ENCODE measurements around the gene SERINC4.

SERINC4 gene

GRCh38 chr15:43775411-43775965 lies 24.5 kb downstream of the SERINC4 start:
- TF ChIP-seq, protein P1, sequence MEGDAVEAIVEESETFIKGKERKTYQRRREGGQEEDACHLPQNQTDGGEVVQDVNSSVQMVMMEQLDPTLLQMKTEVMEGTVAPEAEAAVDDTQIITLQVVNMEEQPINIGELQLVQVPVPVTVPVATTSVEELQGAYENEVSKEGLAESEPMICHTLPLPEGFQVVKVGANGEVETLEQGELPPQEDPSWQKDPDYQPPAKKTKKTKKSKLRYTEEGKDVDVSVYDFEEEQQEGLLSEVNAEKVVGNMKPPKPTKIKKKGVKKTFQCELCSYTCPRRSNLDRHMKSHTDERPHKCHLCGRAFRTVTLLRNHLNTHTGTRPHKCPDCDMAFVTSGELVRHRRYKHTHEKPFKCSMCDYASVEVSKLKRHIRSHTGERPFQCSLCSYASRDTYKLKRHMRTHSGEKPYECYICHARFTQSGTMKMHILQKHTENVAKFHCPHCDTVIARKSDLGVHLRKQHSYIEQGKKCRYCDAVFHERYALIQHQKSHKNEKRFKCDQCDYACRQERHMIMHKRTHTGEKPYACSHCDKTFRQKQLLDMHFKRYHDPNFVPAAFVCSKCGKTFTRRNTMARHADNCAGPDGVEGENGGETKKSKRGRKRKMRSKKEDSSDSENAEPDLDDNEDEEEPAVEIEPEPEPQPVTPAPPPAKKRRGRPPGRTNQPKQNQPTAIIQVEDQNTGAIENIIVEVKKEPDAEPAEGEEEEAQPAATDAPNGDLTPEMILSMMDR (IDR thresholded peaks at IDR 0.05; ENCODE audit: low read depth, low read length): no peak
- TF ChIP-seq POLR2A (IDR thresholded peaks at IDR 0.05; ENCODE audit: extremely low read depth, insufficient read length): no peak
- no peak for TF ChIP-seq MAX (IDR thresholded peaks at IDR 0.05; ENCODE audit: low read depth, low read length)
- TF ChIP-seq MYC (IDR thresholded peaks at IDR 0.05; ENCODE audit: low read depth, low read length): no peak
- DNase-seq (ENCODE audit: low read depth): peak; percentile 39
- H3K4me3 ChIP-seq (ENCODE audit: low read depth, low read length): peak overlapping the region; percentile 74

GRCh38 chr15:43774062-43774461 lies 26.0 kb downstream of the SERINC4 start:
- no peak for TF ChIP-seq MYC (IDR thresholded peaks at IDR 0.05; ENCODE audit: low read depth, low read length)
- TF ChIP-seq POLR2A (IDR thresholded peaks at IDR 0.05; ENCODE audit: extremely low read depth, insufficient read length): no peak
- no peak for TF ChIP-seq MAX (IDR thresholded peaks at IDR 0.05; ENCODE audit: low read depth, low read length)
- TF ChIP-seq, protein P1 (IDR thresholded peaks at IDR 0.05; ENCODE audit: low read depth, low read length): no peak

GRCh38 chr15:43772624-43773023 lies 27.4 kb downstream of the SERINC4 start:
- H3K4me3 ChIP-seq (ENCODE audit: low read depth, low read length): no peak overlapping the region
- no peak for DNase-seq (ENCODE audit: low read depth)
- no peak for TF ChIP-seq MYC (IDR thresholded peaks at IDR 0.05; ENCODE audit: low read depth, low read length)
- TF ChIP-seq MAX (IDR thresholded peaks at IDR 0.05; ENCODE audit: low read depth, low read length): no peak
- no peak for TF ChIP-seq POLR2A (IDR thresholded peaks at IDR 0.05; ENCODE audit: extremely low read depth, insufficient read length)
- TF ChIP-seq, protein P1 (IDR thresholded peaks at IDR 0.05; ENCODE audit: low read depth, low read length): no peak

More at GRCh38 chr15:43774062-43774461, 26.0 kb downstream of the SERINC4 start:
- no peak for DNase-seq (ENCODE audit: low read depth)
- no peak overlapping the region for H3K4me3 ChIP-seq (ENCODE audit: low read depth, low read length)

DNA sequence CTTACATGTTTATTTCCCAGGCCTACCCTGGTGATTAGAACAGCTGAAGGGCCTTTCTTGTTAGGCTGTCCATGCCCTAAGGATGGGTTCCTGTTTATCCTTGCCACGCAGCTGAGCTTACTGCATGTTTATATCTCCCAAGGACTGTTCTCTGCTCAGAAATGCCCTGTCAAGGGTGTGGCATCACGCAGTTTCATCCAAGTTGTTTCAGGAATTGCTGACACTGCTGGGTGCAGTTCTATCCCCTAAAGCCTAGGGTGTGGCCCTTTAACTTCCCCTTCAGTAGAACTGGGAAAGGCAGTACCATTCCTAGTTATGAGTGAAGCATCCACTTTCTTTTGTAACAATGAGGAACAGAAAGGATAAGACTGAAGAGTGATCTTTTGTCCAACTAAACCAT lies 28.2 kb downstream of the SERINC4 start:
- no peak overlapping the region for H3K4me3 ChIP-seq (ENCODE audit: low read depth, low read length)
- no peak for DNase-seq (ENCODE audit: low read depth)
- TF ChIP-seq POLR2A (IDR thresholded peaks at IDR 0.05; ENCODE audit: extremely low read depth, insufficient read length) (no peak), MYC (IDR thresholded peaks at IDR 0.05; ENCODE audit: low read depth, low read length) (no peak), MAX (IDR thresholded peaks at IDR 0.05; ENCODE audit: low read depth, low read length) (no peak)
- TF ChIP-seq, protein P1 (IDR thresholded peaks at IDR 0.05; ENCODE audit: low read depth, low read length): no peak

DNA sequence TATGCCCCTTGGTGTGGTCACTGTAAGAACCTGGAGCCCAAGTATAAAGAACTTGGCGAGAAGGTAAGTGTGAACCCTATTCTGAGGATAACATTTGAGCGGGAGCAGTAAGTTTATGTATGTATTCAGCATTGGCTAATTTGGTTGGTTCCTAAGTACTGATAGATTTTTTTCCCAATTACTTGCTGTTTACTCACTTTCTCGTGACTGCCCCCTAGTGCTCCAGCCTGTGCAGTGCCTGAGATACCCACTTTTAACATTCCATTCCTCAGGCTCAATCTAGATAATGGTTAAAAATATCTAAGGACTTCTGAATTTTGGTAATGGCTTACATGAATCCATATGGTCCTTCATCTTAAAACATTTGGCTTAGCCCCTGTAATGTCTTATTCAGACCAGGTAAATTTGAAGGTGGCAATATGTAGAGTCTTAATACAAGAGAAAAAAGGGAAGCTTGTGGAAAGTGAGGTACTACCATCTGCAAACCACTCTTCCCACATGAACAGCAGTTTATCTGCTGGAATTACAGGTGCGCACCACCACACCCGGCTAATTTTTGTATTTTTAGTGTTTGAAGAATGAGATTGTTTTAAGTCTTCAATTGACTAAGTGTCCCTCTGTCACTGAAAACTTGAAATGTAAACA lies 30.3 kb downstream of the SERINC4 start:
- no peak overlapping the region for H3K4me3 ChIP-seq (ENCODE audit: low read depth, low read length)
- TF ChIP-seq POLR2A (IDR thresholded peaks at IDR 0.05; ENCODE audit: extremely low read depth, insufficient read length) (no peak), MYC (IDR thresholded peaks at IDR 0.05; ENCODE audit: low read depth, low read length) (no peak), MAX (IDR thresholded peaks at IDR 0.05; ENCODE audit: low read depth, low read length) (no peak)
- TF ChIP-seq, protein P1 (IDR thresholded peaks at IDR 0.05; ENCODE audit: low read depth, low read length): peak; percentile 92
- DNase-seq (ENCODE audit: low read depth): peak; percentile 70
